NCI-H82 treated with DMSO at 0.1 percent for 48 hours (cell line): ENCODE measurements around the gene FAM13C.

ENCODE experiments used
- DNase-seq: peaks from one replicate; lab custom pipeline; 2025; ENCODE audit not compliant: unreplicated experiment; lab: John Stamatoyannopoulos, UW

Gene FAM13C

DNA sequence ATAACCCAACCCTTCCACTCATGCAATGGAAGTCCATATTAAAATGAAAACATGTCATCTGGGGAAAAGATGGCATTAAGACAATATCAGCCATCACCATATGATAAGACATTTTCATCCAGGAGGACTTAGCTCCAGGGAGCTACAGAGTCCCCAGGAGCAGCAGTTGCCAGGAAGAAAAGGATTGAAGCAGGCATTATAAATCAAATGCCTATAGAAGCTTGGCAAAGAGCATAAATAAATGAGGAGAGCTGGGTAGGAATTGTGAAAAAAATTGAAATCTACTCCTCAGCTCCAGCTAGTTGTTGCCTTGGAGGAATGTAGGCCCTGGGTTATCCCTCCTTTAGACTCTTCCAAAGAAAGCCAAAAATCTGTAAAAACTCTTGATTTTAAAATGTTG is 42.5 kb downstream of the FAM13C start:
- no peak for DNase-seq

DNA sequence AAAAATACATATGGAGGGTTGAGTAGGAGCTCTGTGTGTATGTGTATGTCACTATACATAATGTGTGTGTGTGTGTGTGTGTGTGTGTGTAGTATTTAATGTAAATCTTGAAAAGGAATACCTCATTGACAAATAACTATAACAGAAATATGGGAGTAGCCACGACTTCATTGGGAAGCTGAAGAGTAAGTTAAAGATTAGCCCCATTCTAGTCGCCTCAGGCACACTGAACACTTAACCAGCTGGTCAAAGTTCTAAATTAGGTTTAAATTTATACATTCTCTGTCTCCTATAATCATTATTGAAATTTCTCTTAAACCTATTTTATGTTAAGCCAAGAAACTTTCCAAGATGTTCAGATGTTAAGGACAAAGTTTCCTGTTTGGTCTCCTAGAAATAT is 45.3 kb downstream of the FAM13C start:
- DNase-seq = no peak

- DNase-seq = no peak
Observed at GRCh38 chr10:59315465-59315864, 46.9 kb downstream of the FAM13C start.

- DNase-seq = no peak
Observed at GRCh38 chr10:59314268-59314667, 48.1 kb downstream of the FAM13C start.

GRCh38 chr10:59312247-59312646 is 50.1 kb downstream of the FAM13C start:
- DNase-seq = no peak

GRCh38 chr10:59311025-59311424 is 51.3 kb downstream of the FAM13C start:
- DNase-seq = no peak

DNA sequence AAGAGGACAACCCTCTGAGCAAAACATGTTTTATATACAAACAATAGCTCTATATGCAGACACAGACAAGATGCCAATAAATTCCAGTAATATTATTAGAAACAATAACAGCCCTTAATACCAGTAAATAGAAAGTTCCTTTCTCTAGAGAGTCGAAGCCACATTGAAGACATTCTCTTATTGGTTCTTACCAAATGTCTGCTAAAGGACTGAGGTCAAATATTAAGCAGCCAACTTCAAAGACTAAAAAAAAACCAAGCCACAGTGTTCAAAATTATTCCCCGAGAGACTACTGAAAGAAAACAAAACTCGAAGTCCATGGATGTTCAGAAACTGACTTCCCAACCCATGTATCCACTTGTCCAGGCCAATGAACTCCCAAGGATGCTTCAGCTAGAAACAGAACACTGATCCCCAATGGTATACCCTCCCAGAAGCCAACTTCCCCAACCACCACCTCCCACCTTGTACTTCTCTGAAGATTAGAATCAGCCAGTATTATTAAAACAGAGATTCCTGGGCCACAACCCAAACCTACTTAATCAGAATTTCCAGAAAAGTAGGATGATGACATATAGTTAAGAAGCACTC is 51.9 kb downstream of the FAM13C start:
- DNase-seq = no peak

- DNase-seq = no peak
Observed at GRCh38 chr10:59304521-59305097, 57.7 kb downstream of the FAM13C start.

GRCh38 chr10:59303018-59303417 is 59.3 kb downstream of the FAM13C start:
- DNase-seq = no peak

DNA sequence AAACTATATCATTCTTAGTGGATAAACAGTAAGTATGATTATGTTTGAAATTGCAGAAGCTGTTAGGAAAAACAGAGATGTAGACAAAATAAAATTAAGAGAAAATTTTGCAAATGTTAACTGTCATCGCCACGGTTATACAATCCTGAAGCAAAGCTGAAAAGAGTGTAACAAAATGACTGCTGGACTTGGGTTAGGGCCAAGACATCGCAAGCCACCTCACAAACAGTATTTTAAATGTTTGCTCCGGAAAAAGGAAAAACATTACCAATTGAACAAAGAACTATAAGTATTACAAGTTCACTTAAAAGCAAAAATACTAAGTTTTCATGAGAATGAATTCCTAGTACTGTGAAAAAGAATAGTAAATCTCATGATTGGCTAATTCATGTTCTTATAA is 60.0 kb downstream of the FAM13C start:
- no peak for DNase-seq

- no peak for DNase-seq
Observed at GRCh38 chr10:59301067-59301754, 61.1 kb downstream of the FAM13C start.

GRCh38 chr10:59300386-59300785 is 62.0 kb downstream of the FAM13C start:
- no peak for DNase-seq

DNA sequence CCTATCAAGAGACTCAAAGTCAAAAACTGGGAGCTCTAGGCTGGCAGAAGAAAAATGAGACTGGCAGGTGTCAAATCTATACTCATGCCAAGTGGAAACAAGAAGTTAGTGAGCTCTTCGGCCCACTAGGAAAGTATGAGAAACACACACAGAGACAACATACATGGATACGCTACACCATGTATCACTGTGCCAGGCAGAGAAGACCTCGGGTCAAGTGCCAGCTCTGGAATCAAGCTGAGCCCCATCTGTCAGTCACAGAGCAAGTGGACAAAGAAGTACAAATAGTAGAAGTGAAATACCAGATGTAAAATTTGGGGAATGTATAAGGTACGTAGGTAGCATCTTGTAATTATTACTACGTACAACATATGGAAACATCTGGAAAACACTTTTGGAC is 62.4 kb downstream of the FAM13C start:
- no peak for DNase-seq

DNA sequence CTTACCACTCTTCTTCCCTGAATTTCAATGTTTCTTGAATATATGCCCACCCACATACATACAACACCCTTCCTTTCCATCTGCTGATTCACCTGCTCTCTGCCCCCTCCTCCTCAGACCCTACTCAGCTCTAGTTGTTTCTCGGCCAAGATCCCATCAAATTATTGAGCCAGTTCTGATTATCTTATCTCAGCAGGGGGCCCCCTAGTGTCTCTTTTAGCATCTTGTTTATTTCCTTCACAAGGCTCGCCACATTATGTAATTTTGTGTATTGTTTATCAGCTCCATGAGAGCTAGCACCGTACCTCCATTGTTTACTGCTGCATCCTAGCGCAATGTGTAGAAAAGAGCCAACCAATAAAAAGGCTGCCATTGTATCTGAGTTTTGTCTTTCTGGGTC is 71.9 kb downstream of the FAM13C start:
- DNase-seq = no peak

- DNase-seq = no peak
Observed at GRCh38 chr10:59289853-59290252, 72.5 kb downstream of the FAM13C start.

GRCh38 chr10:59287587-59288255 is 74.6 kb downstream of the FAM13C start:
- no peak for DNase-seq

GRCh38 chr10:59285848-59286247 is 76.5 kb downstream of the FAM13C start:
- no peak for DNase-seq

DNA sequence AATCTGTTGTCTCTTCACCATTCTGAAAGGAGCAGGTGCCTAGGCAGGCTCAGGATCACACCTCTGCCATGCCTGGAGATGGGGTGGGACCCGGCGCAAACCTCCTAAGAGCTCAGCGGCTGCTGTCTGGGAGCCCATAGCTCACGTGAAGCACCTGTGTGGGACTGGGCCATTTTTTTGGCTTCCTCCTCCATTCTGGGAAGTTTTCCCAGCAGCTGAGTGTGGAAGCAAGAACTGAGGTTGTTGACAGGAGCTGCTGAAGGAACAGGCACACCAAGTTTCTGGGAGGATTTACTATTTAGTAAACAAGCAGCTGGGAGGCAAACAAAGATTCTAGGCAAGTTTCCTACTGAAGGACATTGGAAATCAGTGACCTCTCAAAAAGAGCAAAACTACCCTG is 77.3 kb downstream of the FAM13C start:
- DNase-seq = no peak

DNA sequence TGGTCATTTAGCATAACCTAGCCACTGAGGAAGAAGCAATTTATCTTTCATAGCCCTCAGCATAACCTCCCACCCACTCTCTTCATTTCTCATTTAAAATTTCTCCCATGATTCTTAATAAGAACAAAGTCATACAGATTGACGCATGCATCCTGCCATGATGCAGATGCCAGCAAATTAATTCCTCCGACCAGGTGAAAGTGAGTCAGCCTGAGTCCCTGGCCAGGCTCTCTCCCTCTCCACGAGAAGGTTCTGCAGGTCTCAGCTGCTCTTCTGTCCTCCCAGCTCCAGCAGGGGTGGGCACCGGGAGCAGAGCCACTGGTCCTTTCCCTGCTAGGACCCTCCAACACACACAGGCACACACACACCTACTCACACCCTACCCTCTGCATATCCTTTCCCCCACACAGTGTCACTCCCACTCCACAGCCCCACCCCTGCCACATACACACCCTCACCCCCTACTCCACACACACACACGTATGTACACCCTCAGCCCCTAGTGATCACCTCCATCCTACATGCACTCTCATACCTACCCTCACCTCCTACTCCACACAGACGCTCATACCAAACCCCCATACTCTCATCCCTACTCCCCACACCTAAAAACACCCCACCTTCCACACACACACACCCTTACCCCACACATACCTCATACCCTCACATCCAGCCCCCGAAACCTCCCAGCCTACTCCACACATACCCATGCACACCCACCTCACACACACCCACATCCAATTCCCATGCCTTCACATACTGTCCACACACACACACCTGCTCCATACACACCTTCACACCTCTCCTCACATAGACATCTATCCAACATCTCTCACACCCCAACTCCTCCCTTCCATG is 78.0 kb downstream of the FAM13C start:
- DNase-seq = no peak

DNA sequence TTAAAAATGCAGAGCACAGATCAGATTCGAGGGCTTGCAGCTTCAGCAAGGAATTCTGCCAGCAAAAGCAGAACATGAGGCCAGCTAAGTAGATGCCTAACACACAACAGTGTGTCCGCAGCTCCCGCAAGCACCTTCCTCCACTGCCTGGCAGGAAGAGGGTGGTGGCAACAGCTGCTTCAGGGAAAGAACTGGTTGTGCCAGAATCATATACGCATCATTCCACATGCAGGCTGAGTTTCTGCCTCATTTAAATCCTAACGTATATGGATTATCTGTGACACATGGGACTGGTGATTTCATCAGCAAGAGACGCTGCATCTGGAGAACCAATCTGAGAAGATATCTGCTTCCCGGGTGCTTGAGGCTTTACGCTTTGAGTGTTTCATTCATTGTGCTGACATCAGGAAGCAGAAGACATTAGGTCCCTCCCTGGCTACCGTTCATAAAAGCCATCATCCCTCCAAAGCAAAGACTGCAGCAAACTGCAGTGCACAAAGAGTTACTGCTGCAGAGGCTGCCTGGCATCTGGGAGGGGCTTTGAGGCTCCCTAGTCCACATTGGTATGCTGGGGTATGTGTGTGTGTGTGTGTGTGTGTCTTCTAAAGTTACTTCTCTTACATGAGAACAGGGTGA is 78.8 kb downstream of the FAM13C start:
- DNase-seq = no peak

GRCh38 chr10:59281861-59282260 is 80.5 kb downstream of the FAM13C start:
- no peak for DNase-seq
